ENCODE results near the gene AOAH. TPM values are rescaled to one million over a fixed set of nuclear protein-coding genes. Genes with fewer than 3 reads are reported as not detected.

Gene AOAH
- total and polyA plus RNA-seq, 2 donors from 2014 or later: 2.7 to 24.7 TPM

GRCh38 chr7:36606976-36607720, 117.1 kb downstream of the AOAH start:
- no peak overlapping the region for H3K27ac ChIP-seq (ENCODE audit: low read depth in 2 of 2, low read length in 2 of 2)
- H3K36me3 ChIP-seq (ENCODE audit: control insufficient read depth in 2 of 3, insufficient read depth in 3 of 3, low read length in 3 of 3): no peaks in the 10 kb centered on the region
- DNase-seq (no peak), FAIRE-seq (no peak)
- H3K4me3 ChIP-seq (ENCODE audit: low read length in 3 of 3): no peak overlapping the region
- no peaks in the 10 kb centered on the region for H3K9me3 ChIP-seq (ENCODE audit: control insufficient read depth in 2 of 3, insufficient read depth in 1 of 3, low read length in 3 of 3)
- no peaks in the 10 kb centered on the region for H3K27me3 ChIP-seq (ENCODE audit: control insufficient read depth, insufficient read depth, low read length)
- intact Hi-C loops (cut with DNase I): no loop called here
- TF ChIP-seq, protein P1, sequence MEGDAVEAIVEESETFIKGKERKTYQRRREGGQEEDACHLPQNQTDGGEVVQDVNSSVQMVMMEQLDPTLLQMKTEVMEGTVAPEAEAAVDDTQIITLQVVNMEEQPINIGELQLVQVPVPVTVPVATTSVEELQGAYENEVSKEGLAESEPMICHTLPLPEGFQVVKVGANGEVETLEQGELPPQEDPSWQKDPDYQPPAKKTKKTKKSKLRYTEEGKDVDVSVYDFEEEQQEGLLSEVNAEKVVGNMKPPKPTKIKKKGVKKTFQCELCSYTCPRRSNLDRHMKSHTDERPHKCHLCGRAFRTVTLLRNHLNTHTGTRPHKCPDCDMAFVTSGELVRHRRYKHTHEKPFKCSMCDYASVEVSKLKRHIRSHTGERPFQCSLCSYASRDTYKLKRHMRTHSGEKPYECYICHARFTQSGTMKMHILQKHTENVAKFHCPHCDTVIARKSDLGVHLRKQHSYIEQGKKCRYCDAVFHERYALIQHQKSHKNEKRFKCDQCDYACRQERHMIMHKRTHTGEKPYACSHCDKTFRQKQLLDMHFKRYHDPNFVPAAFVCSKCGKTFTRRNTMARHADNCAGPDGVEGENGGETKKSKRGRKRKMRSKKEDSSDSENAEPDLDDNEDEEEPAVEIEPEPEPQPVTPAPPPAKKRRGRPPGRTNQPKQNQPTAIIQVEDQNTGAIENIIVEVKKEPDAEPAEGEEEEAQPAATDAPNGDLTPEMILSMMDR (IDR thresholded peaks at IDR 0.05; ENCODE audit: borderline replicate concordance, extremely low read depth, insufficient read depth): no peak
- H3K4me1 ChIP-seq (ENCODE audit: control insufficient read depth in 2 of 3, insufficient read depth in 2 of 3, low read depth in 1 of 3, low read length in 3 of 3): no peaks in the 10 kb centered on the region
- no peak overlapping the region for H3K9ac ChIP-seq (ENCODE audit: low read length in 3 of 3)

DNA sequence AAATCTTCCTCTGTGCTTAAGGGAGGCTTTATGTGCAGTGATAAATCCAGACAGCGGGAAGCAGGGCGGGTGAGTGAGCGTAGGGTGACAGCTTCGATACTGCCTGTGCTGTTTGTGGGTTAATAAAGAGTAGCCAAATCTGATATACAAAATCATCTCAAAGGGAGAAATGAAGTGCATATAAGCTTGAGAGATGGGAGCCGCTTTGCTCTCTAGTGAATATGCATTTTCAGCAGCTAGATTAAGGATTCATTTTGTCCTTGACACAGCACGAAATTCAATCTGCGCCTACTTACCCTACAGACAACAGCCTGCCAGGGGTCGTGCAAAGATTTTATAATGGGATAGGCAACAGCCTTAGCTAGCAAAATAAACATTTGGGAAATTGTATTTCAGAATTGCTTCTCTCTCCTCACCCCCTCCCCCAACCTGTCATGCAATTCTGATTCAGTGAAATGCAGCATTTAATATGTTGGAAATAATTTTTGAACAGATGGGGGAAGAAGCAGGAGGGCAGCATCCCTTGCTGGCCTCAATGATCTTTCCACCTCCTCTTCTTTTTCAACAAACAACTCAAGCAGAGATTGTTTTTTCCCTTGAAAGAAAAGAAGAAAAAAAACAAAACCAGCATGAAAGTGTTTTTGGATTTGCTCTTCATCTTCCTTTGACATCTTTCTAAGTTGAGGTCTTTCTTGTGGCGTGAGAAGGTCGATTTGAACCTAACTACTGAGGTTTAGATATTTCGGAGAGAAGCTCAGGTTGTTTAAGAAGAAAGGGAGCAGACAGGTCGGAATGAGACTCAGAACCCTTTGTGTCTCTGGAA, 117.9 kb downstream of the AOAH start:
- intact Hi-C loops (cut with DNase I): no loop called here
- Histone ChIP-seq H3K36me3 (ENCODE audit: control insufficient read depth in 2 of 3, insufficient read depth in 3 of 3, low read length in 3 of 3) (no peaks in the 10 kb centered on the region), H3K27me3 (ENCODE audit: control insufficient read depth, insufficient read depth, low read length) (no peaks in the 10 kb centered on the region), H3K27ac (ENCODE audit: low read depth in 2 of 2, low read length in 2 of 2) (no peak overlapping the region), H3K9me3 (ENCODE audit: control insufficient read depth in 2 of 3, insufficient read depth in 1 of 3, low read length in 3 of 3) (no peaks in the 10 kb centered on the region), H3K9ac (ENCODE audit: low read length in 3 of 3) (no peak overlapping the region), H3K4me3 (ENCODE audit: low read length in 3 of 3) (no peak overlapping the region), H3K4me1 (ENCODE audit: control insufficient read depth in 2 of 3, insufficient read depth in 2 of 3, low read depth in 1 of 3, low read length in 3 of 3) (no peaks in the 10 kb centered on the region)
- DNase-seq: peak in 2 of 5 donors; percentile 10 to 11
- no peak for FAIRE-seq
- TF ChIP-seq, protein P1 (IDR thresholded peaks at IDR 0.05; ENCODE audit: borderline replicate concordance, extremely low read depth, insufficient read depth): no peak

DNA sequence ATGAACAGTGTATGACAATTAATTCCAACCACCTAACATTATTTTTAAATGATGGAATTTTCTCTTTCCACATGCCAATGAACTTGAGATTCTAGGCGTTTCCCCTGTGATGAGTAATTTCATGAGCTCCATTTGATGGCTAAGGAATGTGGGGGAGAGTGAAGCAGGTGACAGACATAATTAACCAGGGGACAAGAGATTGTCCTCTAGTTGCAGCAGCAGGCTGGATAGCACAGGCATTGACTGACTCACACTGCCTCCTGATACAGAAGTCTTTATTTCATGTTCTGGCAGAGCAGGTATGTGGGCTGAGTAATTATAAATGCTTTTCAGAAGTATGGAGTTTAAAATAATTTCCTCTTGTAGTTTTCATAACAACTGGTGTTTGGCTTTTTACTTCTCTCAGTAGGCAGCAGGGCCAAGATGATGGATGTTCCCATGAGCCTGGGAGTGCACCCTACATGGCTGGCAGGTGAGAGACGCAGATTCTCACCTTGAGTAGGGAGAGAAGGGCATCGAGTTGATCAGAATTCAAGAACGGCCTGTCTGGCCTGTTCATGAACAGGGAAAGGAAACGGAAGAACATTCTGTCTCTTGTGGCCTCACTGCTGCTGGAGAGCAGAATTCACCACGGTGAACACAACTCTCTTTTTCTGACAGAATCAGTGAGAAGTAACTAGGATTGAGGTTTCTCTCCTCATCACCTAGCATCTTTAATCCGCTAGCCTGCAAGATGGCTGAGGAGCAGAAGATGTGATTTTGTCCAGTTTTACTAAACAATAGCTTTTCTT, 118.8 kb downstream of the AOAH start:
- no peak overlapping the region for H3K9ac ChIP-seq (ENCODE audit: low read length in 3 of 3)
- no peak for FAIRE-seq
- H3K36me3 ChIP-seq (ENCODE audit: control insufficient read depth in 2 of 3, insufficient read depth in 3 of 3, low read length in 3 of 3): no peaks in the 10 kb centered on the region
- TF ChIP-seq, protein P1 (IDR thresholded peaks at IDR 0.05; ENCODE audit: borderline replicate concordance, extremely low read depth, insufficient read depth): no peak
- no peak overlapping the region for H3K27ac ChIP-seq (ENCODE audit: low read depth in 2 of 2, low read length in 2 of 2)
- H3K4me3 ChIP-seq (ENCODE audit: low read length in 3 of 3): no peak overlapping the region
- intact Hi-C loops (cut with DNase I): no loop called here
- no peaks in the 10 kb centered on the region for H3K4me1 ChIP-seq (ENCODE audit: control insufficient read depth in 2 of 3, insufficient read depth in 2 of 3, low read depth in 1 of 3, low read length in 3 of 3)
- no peaks in the 10 kb centered on the region for H3K9me3 ChIP-seq (ENCODE audit: control insufficient read depth in 2 of 3, insufficient read depth in 1 of 3, low read length in 3 of 3)
- no peaks in the 10 kb centered on the region for H3K27me3 ChIP-seq (ENCODE audit: control insufficient read depth, insufficient read depth, low read length)
- peak in 3 of 5 donors; percentile 14 to 61 (median 51) for DNase-seq

Data from kidney (tissue), 14 donors.